HepG2 (cell line): Measurements from ENCODE around the gene KCNMA1.

Source experiments
- CAMTA2 ChIP-seq: sonication (generic); formaldehyde crosslinking; IDR thresholded peaks from 2 replicates; pipeline ENCODE4 v1.4.0; 2020; ENCODE audit warnings: mild to moderate bottlenecking, missing genetic modification reagents, borderline replicate concordance
- CCAR2 ChIP-seq: fragments of 200-400 bp; formaldehyde crosslinking; optimal IDR thresholded peaks from 2 replicates; pipeline ENCODE3; 2018; ENCODE audit warnings: low read depth, mild to moderate bottlenecking, low read length, moderate library complexity
- CTCF ChIP-seq: sonication (generic); formaldehyde crosslinking; IDR thresholded peaks from 2 replicates; pipeline ENCODE4 v1.5.0; 2020; ENCODE audit warnings: mild to moderate bottlenecking, missing genetic modification reagents, moderate library complexity
- IKZF4 ChIP-seq: sonication (generic); formaldehyde crosslinking; IDR thresholded peaks from 2 replicates; pipeline ENCODE4 v1.5.1; 2020; ENCODE audit warnings: borderline replicate concordance, mild to moderate bottlenecking, low read depth, missing genetic modification reagents; ENCODE audit errors: not compliant biosample characterization
- KAT2B ChIP-seq: fragments of 150-350 bp; IDR thresholded peaks from 2 replicates; pipeline ENCODE4 v1.6.1; 2014; ENCODE audit warnings: low read depth, low read length, borderline replicate concordance
- KMT2A ChIP-seq: sonication (generic); formaldehyde crosslinking; IDR thresholded peaks from 2 replicates; pipeline ENCODE4 v1.4.0; 2020; ENCODE audit warnings: missing genetic modification reagents
- MEIS1 ChIP-seq: sonication (generic); formaldehyde crosslinking; IDR thresholded peaks from 2 replicates; pipeline ENCODE4 v1.9.0; 2021; ENCODE audit warnings: mild to moderate bottlenecking, missing genetic modification reagents, moderate library complexity, borderline replicate concordance
- NFE2L2 ChIP-seq: fragments of 150-350 bp; IDR thresholded peaks from 2 replicates; pipeline ENCODE4 v1.6.1; 2014; ENCODE audit warnings: low read length
- ZNF143 ChIP-seq: sonication (generic); formaldehyde crosslinking; IDR thresholded peaks from 2 replicates; pipeline ENCODE4 v1.4.0; 2020; ENCODE audit warnings: missing genetic modification reagents
- TF ChIP-seq, protein P1 (sequence below): sonication (generic); formaldehyde crosslinking; IDR thresholded peaks from 2 replicates; pipeline ENCODE4 v1.5.0; 2020; ENCODE audit warnings: missing genetic modification reagents, mild to moderate bottlenecking, borderline replicate concordance
- TF ChIP-seq, protein P2 (sequence below): sonication (generic); formaldehyde crosslinking; IDR thresholded peaks from 2 replicates; pipeline ENCODE4 v1.5.1; 2020; ENCODE audit warnings: mild to moderate bottlenecking, missing genetic modification reagents, moderate library complexity
- TF ChIP-seq, protein P3 (sequence below), 2 experiments: IDR thresholded peaks; 2 replicates each; pipeline ENCODE4 v1.6.1; 2011 to 2012; ENCODE audit warnings: low read length in 2 of 2, borderline replicate concordance in 1 of 2, low read depth in 1 of 2, mild to moderate bottlenecking in 1 of 2, moderate library complexity in 1 of 2
- TF ChIP-seq, protein P4 (sequence below): fragments of 450-650 bp; IDR thresholded peaks from 2 replicates; pipeline ENCODE4 v1.6.1; 2017

DNA sequence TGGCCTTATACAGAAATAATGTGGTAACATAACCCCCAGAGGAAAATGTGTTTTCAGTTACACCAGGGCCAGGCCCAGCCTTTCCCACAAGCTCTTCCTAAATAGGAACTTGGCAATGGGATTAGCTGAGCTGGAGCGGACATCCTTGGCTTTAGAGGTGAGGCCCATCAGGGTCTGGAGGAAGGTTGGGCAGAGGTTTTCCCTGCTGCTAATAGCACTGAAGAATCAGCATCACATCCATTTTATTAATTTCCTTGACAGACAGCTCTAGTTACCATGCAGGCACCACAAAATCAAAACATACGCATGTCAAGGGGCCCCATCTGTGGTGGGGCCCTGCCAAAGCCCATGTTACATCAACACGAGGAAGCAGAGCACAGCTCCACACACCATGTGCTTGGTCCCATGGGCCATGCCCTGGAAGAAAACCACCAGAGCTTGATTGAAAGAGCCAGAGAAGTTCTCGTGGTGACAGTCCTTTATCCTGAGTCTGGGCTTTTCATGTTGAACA lies 566.6 kb downstream of the KCNMA1 start:
- TF ChIP-seq KMT2A (CRISPR knock-in tag) = no peak
- TF ChIP-seq, protein P1, sequence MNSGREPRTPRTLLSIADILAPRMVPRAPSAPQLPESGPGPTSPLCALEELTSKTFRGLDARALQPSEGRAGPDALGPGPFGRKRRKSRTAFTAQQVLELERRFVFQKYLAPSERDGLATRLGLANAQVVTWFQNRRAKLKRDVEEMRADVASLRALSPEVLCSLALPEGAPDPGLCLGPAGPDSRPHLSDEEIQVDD = no peak
- no peak for TF ChIP-seq MEIS1 (CRISPR knock-in tag)
- TF ChIP-seq NFE2L2 = no peak
- TF ChIP-seq, protein P2, sequence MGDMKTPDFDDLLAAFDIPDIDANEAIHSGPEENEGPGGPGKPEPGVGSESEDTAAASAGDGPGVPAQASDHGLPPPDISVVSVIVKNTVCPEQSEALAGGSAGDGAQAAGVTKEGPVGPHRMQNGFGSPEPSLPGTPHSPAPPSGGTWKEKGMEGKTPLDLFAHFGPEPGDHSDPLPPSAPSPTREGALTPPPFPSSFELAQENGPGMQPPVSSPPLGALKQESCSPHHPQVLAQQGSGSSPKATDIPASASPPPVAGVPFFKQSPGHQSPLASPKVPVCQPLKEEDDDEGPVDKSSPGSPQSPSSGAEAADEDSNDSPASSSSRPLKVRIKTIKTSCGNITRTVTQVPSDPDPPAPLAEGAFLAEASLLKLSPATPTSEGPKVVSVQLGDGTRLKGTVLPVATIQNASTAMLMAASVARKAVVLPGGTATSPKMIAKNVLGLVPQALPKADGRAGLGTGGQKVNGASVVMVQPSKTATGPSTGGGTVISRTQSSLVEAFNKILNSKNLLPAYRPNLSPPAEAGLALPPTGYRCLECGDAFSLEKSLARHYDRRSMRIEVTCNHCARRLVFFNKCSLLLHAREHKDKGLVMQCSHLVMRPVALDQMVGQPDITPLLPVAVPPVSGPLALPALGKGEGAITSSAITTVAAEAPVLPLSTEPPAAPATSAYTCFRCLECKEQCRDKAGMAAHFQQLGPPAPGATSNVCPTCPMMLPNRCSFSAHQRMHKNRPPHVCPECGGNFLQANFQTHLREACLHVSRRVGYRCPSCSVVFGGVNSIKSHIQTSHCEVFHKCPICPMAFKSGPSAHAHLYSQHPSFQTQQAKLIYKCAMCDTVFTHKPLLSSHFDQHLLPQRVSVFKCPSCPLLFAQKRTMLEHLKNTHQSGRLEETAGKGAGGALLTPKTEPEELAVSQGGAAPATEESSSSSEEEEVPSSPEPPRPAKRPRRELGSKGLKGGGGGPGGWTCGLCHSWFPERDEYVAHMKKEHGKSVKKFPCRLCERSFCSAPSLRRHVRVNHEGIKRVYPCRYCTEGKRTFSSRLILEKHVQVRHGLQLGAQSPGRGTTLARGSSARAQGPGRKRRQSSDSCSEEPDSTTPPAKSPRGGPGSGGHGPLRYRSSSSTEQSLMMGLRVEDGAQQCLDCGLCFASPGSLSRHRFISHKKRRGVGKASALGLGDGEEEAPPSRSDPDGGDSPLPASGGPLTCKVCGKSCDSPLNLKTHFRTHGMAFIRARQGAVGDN (CRISPR knock-in tag) = no peak
- TF ChIP-seq CTCF (CRISPR knock-in tag) = no peak
- TF ChIP-seq CCAR2 = no peak
- TF ChIP-seq, protein P3, sequence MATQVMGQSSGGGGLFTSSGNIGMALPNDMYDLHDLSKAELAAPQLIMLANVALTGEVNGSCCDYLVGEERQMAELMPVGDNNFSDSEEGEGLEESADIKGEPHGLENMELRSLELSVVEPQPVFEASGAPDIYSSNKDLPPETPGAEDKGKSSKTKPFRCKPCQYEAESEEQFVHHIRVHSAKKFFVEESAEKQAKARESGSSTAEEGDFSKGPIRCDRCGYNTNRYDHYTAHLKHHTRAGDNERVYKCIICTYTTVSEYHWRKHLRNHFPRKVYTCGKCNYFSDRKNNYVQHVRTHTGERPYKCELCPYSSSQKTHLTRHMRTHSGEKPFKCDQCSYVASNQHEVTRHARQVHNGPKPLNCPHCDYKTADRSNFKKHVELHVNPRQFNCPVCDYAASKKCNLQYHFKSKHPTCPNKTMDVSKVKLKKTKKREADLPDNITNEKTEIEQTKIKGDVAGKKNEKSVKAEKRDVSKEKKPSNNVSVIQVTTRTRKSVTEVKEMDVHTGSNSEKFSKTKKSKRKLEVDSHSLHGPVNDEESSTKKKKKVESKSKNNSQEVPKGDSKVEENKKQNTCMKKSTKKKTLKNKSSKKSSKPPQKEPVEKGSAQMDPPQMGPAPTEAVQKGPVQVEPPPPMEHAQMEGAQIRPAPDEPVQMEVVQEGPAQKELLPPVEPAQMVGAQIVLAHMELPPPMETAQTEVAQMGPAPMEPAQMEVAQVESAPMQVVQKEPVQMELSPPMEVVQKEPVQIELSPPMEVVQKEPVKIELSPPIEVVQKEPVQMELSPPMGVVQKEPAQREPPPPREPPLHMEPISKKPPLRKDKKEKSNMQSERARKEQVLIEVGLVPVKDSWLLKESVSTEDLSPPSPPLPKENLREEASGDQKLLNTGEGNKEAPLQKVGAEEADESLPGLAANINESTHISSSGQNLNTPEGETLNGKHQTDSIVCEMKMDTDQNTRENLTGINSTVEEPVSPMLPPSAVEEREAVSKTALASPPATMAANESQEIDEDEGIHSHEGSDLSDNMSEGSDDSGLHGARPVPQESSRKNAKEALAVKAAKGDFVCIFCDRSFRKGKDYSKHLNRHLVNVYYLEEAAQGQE (IDR thresholded peaks at IDR 0.05; ENCODE audit: borderline replicate concordance in 1 of 2, low read depth in 1 of 2, low read length in 2 of 2) = no peak
- no peak for TF ChIP-seq KAT2B
- TF ChIP-seq IKZF4 (CRISPR knock-in tag) = no peak
- TF ChIP-seq, protein P4, sequence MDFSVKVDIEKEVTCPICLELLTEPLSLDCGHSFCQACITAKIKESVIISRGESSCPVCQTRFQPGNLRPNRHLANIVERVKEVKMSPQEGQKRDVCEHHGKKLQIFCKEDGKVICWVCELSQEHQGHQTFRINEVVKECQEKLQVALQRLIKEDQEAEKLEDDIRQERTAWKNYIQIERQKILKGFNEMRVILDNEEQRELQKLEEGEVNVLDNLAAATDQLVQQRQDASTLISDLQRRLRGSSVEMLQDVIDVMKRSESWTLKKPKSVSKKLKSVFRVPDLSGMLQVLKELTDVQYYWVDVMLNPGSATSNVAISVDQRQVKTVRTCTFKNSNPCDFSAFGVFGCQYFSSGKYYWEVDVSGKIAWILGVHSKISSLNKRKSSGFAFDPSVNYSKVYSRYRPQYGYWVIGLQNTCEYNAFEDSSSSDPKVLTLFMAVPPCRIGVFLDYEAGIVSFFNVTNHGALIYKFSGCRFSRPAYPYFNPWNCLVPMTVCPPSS = no peak
- no peak for TF ChIP-seq CAMTA2
- TF ChIP-seq ZNF143 (CRISPR knock-in tag) = no peak
